ENCODE results near the gene ATP10A.

Gene ATP10A

GRCh38 chr15:25802285-25802830, 60.8 kb downstream of the ATP10A start:
- peak overlapping the region in 9 of 11 experiments; percentile 49 to 99 (median 97); a peak in 17 of 22 replicates for H3K4me2 ChIP-seq
- no peaks in the 10 kb centered on the region for H3K9me3 ChIP-seq (replicated peaks in 1 of 11)
- H3K9ac ChIP-seq: peak overlapping the region in 2 of 11 experiments; percentile 23 to 45; a peak in 1 of 22 replicates
- no peak overlapping the region for H3K4me3 ChIP-seq
- peaks cover 0 to 25% (median 0%) of the 10 kb centered on the region in 11 experiments; a peak in 3 of 22 replicates for H4K20me1 ChIP-seq
- peak overlapping the region in 4 of 11 experiments; percentile 38 to 68 (median 57); a peak in 7 of 22 replicates for H3K27ac ChIP-seq
- no peak for TF ChIP-seq Cebpa-rat (IDR thresholded peaks at IDR 0.05)
- H3K27me3 ChIP-seq: peaks cover 0 to 62% (median 0%) of the 10 kb centered on the region in 11 experiments; a peak in 6 of 22 replicates
- H3K4me1 ChIP-seq: peaks cover 35 to 97% (median 77%) of the 10 kb centered on the region in 10 experiments
- no peaks in the 10 kb centered on the region for H3K36me3 ChIP-seq

GRCh38 chr15:25801586-25802284, 61.4 kb downstream of the ATP10A start:
- TF ChIP-seq Cebpa-rat (IDR thresholded peaks at IDR 0.05): no peak
- Histone ChIP-seq H3K9me3 (replicated peaks in 1 of 11) (no peaks in the 10 kb centered on the region), H3K27me3 (peaks cover 0 to 68% (median 0%) of the 10 kb centered on the region in 11 experiments; a peak in 6 of 22 replicates), H3K4me2 (peak overlapping the region in 8 of 11 experiments; percentile 95 to 99 (median 98); a peak in 16 of 22 replicates), H3K4me1 (peaks cover 36 to 97% (median 81%) of the 10 kb centered on the region in 10 experiments), H3K27ac (peak overlapping the region in 2 of 11 experiments; percentile 56 to 68; a peak in 2 of 22 replicates), H3K9ac (peak overlapping the region in 1 of 11 experiments; percentile 45; a peak in 1 of 22 replicates), H4K20me1 (peaks cover 0 to 25% (median 0%) of the 10 kb centered on the region in 11 experiments; a peak in 3 of 22 replicates), H3K4me3 (no peak overlapping the region), H3K36me3 (no peaks in the 10 kb centered on the region)

- no peaks in the 10 kb centered on the region for H3K9me3 ChIP-seq (replicated peaks in 1 of 11)
- H3K27me3 ChIP-seq: peaks cover 0 to 76% (median 0%) of the 10 kb centered on the region in 11 experiments; a peak in 6 of 22 replicates
- TF ChIP-seq Cebpa-rat (IDR thresholded peaks at IDR 0.05): no peak
- H3K4me3 ChIP-seq: peak overlapping the region in 3 of 10 experiments; percentile 2 to 52 (median 13); a peak in 3 of 20 replicates
- peak overlapping the region in 4 of 11 experiments; percentile 34 to 80 (median 61); a peak in 5 of 22 replicates for H3K27ac ChIP-seq
- H3K4me1 ChIP-seq: peaks cover 42 to 100% (median 86%) of the 10 kb centered on the region in 10 experiments
- peaks cover 0 to 31% (median 0%) of the 10 kb centered on the region in 11 experiments; a peak in 3 of 22 replicates for H4K20me1 ChIP-seq
- H3K36me3 ChIP-seq: no peaks in the 10 kb centered on the region
- H3K4me2 ChIP-seq: peak overlapping the region; percentile 93 to 99 (median 97); a peak in 21 of 22 replicates
- peak overlapping the region in 4 of 11 experiments; percentile 44 to 59 (median 51); a peak in 7 of 22 replicates for H3K9ac ChIP-seq
Observed at GRCh38 chr15:25800761-25801515, 62.2 kb downstream of the ATP10A start.

GRCh38 chr15:25799906-25800700, 63.0 kb downstream of the ATP10A start:
- H3K4me2 ChIP-seq: peak overlapping the region; percentile 93 to 99 (median 97)
- H3K4me1 ChIP-seq: peaks cover 50 to 100% (median 93%) of the 10 kb centered on the region in 10 experiments
- TF ChIP-seq Cebpa-rat (IDR thresholded peaks at IDR 0.05): no peak
- H3K27me3 ChIP-seq: peaks cover 0 to 84% (median 0%) of the 10 kb centered on the region in 11 experiments; a peak in 6 of 22 replicates
- H3K9me3 ChIP-seq (replicated peaks in 1 of 11): no peaks in the 10 kb centered on the region
- H4K20me1 ChIP-seq: peaks cover 0 to 32% (median 0%) of the 10 kb centered on the region in 11 experiments; a peak in 3 of 22 replicates
- H3K9ac ChIP-seq: peak overlapping the region in 5 of 11 experiments; percentile 7 to 59 (median 50); a peak in 8 of 22 replicates
- H3K4me3 ChIP-seq: peak overlapping the region in 8 of 10 experiments; percentile 2 to 52 (median 18); a peak in 6 of 20 replicates
- H3K27ac ChIP-seq: peak overlapping the region in 4 of 11 experiments; percentile 34 to 80 (median 61); a peak in 6 of 22 replicates
- H3K36me3 ChIP-seq: no peaks in the 10 kb centered on the region

GRCh38 chr15:25797936-25798901, 64.9 kb downstream of the ATP10A start:
- H3K4me3 ChIP-seq: peak overlapping the region; percentile 43 to 67 (median 54)
- H3K27me3 ChIP-seq: peaks cover 0 to 92% (median 0%) of the 10 kb centered on the region in 11 experiments; a peak in 6 of 22 replicates

GRCh38 chr15:25797511-25797935, 65.6 kb downstream of the ATP10A start:
- no peaks in the 10 kb centered on the region for H3K9me3 ChIP-seq (replicated peaks in 1 of 11)
- H3K9ac ChIP-seq: peak overlapping the region in 8 of 11 experiments; percentile 22 to 73 (median 64); a peak in 13 of 22 replicates
- no peaks in the 10 kb centered on the region for H3K36me3 ChIP-seq
- peak overlapping the region; percentile 93 to 99 (median 97) for H3K4me2 ChIP-seq
- H3K27me3 ChIP-seq: peaks cover 0 to 85% (median 0%) of the 10 kb centered on the region in 11 experiments; a peak in 6 of 22 replicates
- peaks cover 67 to 100% (median 100%) of the 10 kb centered on the region in 10 experiments for H3K4me1 ChIP-seq
- peaks cover 0 to 38% (median 5%) of the 10 kb centered on the region in 11 experiments; a peak in 7 of 22 replicates for H4K20me1 ChIP-seq
- no peak for TF ChIP-seq Cebpa-rat (IDR thresholded peaks at IDR 0.05)
- peak overlapping the region in 8 of 11 experiments; percentile 36 to 82 (median 72); a peak in 15 of 22 replicates for H3K27ac ChIP-seq
- H3K4me3 ChIP-seq: peak overlapping the region in 2 of 10 experiments; percentile 52 to 59; a peak in 3 of 20 replicates

More at GRCh38 chr15:25797936-25798901, 64.9 kb downstream of the ATP10A start:
- H3K27ac ChIP-seq: peak overlapping the region in 8 of 11 experiments; percentile 36 to 82 (median 72); a peak in 16 of 22 replicates
- H3K4me2 ChIP-seq: peak overlapping the region; percentile 93 to 99 (median 97)
- no peaks in the 10 kb centered on the region for H3K9me3 ChIP-seq (replicated peaks in 1 of 11)
- peaks cover 0 to 37% (median 5%) of the 10 kb centered on the region in 11 experiments; a peak in 7 of 22 replicates for H4K20me1 ChIP-seq
- peaks cover 60 to 100% (median 100%) of the 10 kb centered on the region in 10 experiments for H3K4me1 ChIP-seq
- H3K9ac ChIP-seq: peak overlapping the region in 10 of 11 experiments; percentile 31 to 73 (median 63); a peak in 18 of 22 replicates
- TF ChIP-seq Cebpa-rat (IDR thresholded peaks at IDR 0.05): no peak
- H3K36me3 ChIP-seq: no peaks in the 10 kb centered on the region
